ENCODE data around the gene TMEM170B. TPM values are rescaled to one million over a fixed set of nuclear protein-coding genes. Genes with fewer than 3 reads are reported as not detected.

The TMEM170B gene
- polyA plus RNA-seq, 1 donor (not counting 4 experiments of a cell fraction or from before 2014, with no cell fraction given): 0.08 TPM

DNA sequence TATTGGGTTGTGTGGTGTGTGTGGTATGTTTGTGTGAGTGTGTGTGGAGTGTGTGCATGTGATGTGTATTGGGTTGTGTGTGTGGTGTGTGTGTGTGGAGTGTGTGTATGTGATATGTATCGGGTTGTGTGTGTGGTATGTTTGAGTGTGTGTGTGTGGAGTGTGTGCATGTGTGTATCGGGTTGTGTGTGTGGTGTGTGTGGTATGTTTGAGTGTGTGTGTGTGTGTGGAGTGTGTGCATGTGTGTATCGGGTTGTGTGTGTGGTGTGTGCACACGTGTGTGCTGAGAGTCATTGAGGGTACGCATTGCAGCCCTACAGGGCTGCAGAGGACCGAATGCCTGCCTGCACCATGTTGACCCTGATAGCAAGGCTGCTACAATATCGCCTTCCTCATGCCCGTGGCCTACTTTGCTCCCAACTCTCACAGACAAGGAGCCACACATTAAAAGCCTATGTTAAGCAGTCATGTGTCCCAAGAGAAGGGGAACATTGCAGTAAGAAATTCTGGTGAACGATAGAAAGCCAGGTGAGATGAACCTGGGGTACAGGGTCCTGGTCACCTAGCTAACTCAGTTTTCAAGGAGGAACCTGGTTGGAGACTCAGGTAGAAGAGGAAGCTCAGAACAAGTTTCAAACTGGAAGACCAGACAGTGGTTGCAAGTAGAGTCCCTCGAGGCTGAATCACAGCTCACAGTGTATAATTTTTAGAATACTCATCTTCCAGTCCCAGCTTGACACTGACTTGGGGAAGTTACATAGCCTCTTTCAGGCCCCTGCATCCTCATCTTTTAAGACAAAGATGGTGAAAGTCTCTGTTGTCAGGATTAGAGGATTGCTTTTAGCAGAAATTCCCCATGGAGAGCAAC lies 45.7 kb upstream of the TMEM170B start:
- Histone ChIP-seq H4K20me1 (ENCODE audit: control insufficient read depth, extremely low read depth, insufficient read depth, low read length) (no peaks in the 10 kb centered on the region), H3K27me3 (ENCODE audit: control insufficient read depth, extremely low read depth, insufficient read depth, low read length) (peaks cover 4% of the 10 kb centered on the region), H3K4me1 (ENCODE audit: control insufficient read depth, extremely low read depth, insufficient read depth, low read length) (no peaks in the 10 kb centered on the region), H3K27ac (ENCODE audit: control insufficient read depth, insufficient read depth, low read length) (no peak overlapping the region), H3K79me2 (ENCODE audit: control insufficient read depth, insufficient read depth, low read length) (no peaks in the 10 kb centered on the region), H3K9me3 (ENCODE audit: control insufficient read depth, low read depth, low read length) (no peaks in the 10 kb centered on the region), H3K36me3 (ENCODE audit: control insufficient read depth in 2 of 2, extremely low read depth in 1 of 2, insufficient read depth in 2 of 2, low read length in 2 of 2) (no peaks in the 10 kb centered on the region), H2AFZ (ENCODE audit: control insufficient read depth, low read length) (no peak overlapping the region), H3K9ac (ENCODE audit: control insufficient read depth, extremely low read depth, insufficient read depth, low read length) (no peak overlapping the region), H3K4me3 (ENCODE audit: control insufficient read depth in 2 of 3, extremely low read depth in 1 of 3, insufficient read depth in 2 of 3, low read depth in 1 of 3, low read length in 3 of 3) (no peak overlapping the region), H3K9me1 (ENCODE audit: control insufficient read depth, extremely low read depth, insufficient read depth, low read length) (no peaks in the 10 kb centered on the region), H3K4me2 (ENCODE audit: control insufficient read depth, extremely low read depth, insufficient read depth, low read depth, low read length) (no peak overlapping the region)
- no peak for FAIRE-seq
- TF ChIP-seq, protein P1, sequence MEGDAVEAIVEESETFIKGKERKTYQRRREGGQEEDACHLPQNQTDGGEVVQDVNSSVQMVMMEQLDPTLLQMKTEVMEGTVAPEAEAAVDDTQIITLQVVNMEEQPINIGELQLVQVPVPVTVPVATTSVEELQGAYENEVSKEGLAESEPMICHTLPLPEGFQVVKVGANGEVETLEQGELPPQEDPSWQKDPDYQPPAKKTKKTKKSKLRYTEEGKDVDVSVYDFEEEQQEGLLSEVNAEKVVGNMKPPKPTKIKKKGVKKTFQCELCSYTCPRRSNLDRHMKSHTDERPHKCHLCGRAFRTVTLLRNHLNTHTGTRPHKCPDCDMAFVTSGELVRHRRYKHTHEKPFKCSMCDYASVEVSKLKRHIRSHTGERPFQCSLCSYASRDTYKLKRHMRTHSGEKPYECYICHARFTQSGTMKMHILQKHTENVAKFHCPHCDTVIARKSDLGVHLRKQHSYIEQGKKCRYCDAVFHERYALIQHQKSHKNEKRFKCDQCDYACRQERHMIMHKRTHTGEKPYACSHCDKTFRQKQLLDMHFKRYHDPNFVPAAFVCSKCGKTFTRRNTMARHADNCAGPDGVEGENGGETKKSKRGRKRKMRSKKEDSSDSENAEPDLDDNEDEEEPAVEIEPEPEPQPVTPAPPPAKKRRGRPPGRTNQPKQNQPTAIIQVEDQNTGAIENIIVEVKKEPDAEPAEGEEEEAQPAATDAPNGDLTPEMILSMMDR (optimal IDR thresholded peaks at IDR 0.05 in 1 of 3, IDR thresholded peaks at IDR 0.05 in 1 of 3, conservative IDR thresholded peaks at IDR 0.05 in 1 of 3; ENCODE audit: extremely low read depth in 1 of 3, insufficient read depth in 2 of 3, low read length in 3 of 3): no peak
- TF ChIP-seq EZH2 (IDR thresholded peaks at IDR 0.05; ENCODE audit: low read length): no peak
- dilution Hi-C loops (cut with MboI; ENCODE audit: extremely low pct_ligation_motif_present, low sequenced_read_pairs): no loop called here
- no peak for DNase-seq (ENCODE audit: low read depth, low spot score)

DNA sequence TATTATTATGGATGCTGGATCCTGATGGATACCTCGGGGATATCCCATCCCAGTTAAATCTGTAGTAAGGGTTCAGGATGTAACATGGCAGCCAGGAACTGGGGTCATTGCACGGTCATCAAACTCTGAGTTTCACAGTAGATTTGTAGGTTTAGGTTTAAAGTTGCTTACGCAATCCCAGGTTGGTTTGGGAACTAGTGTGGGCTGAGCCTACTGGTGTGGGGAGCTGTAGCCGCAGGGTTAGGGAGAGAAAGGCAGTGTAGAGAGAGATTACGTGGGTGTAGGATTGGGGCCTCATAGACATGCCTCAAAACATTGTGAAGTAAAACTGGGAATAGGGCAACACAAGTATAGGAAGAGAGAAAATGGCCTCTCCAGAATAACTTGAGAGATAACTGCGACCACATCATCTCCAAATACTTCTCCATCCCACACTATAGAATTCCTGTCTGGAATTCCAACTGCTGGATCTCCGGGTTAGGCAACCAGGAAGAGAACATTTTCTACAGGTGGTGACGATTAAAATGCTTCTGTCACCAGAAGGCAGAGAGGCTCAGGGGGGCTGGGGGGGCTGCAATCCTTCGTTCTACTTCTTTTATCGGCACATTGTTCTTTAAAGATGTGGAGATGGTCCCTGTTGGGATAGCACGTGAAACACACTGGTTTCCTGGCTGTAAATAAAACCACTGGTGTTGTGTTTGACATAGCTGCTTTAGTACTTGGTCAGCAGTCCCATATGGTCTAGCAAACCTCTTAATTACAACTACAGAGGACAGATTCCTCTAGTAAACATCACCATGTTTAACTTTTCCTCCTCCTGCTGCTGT lies 44.9 kb upstream of the TMEM170B start:
- no peak overlapping the region for H3K9ac ChIP-seq (ENCODE audit: control insufficient read depth, extremely low read depth, insufficient read depth, low read length)

More for the DNA sequence above, 44.9 kb upstream of the TMEM170B start:
- Histone ChIP-seq H3K36me3 (ENCODE audit: control insufficient read depth in 2 of 2, extremely low read depth in 1 of 2, insufficient read depth in 2 of 2, low read length in 2 of 2) (no peaks in the 10 kb centered on the region), H3K79me2 (ENCODE audit: control insufficient read depth, insufficient read depth, low read length) (no peaks in the 10 kb centered on the region), H3K9me1 (ENCODE audit: control insufficient read depth, extremely low read depth, insufficient read depth, low read length) (no peaks in the 10 kb centered on the region), H3K27me3 (ENCODE audit: control insufficient read depth, extremely low read depth, insufficient read depth, low read length) (peaks cover 2% of the 10 kb centered on the region), H4K20me1 (ENCODE audit: control insufficient read depth, extremely low read depth, insufficient read depth, low read length) (no peaks in the 10 kb centered on the region), H3K4me1 (ENCODE audit: control insufficient read depth, extremely low read depth, insufficient read depth, low read length) (no peaks in the 10 kb centered on the region), H2AFZ (ENCODE audit: control insufficient read depth, low read length) (no peak overlapping the region), H3K4me3 (ENCODE audit: control insufficient read depth in 2 of 3, extremely low read depth in 1 of 3, insufficient read depth in 2 of 3, low read depth in 1 of 3, low read length in 3 of 3) (no peak overlapping the region), H3K9me3 (ENCODE audit: control insufficient read depth, low read depth, low read length) (no peaks in the 10 kb centered on the region), H3K4me2 (ENCODE audit: control insufficient read depth, extremely low read depth, insufficient read depth, low read depth, low read length) (no peak overlapping the region), H3K27ac (ENCODE audit: control insufficient read depth, insufficient read depth, low read length) (no peak overlapping the region)
- no peak for TF ChIP-seq EZH2 (IDR thresholded peaks at IDR 0.05; ENCODE audit: low read length)
- TF ChIP-seq, protein P1 (optimal IDR thresholded peaks at IDR 0.05 in 1 of 3, IDR thresholded peaks at IDR 0.05 in 1 of 3, conservative IDR thresholded peaks at IDR 0.05 in 1 of 3; ENCODE audit: extremely low read depth in 1 of 3, insufficient read depth in 2 of 3, low read length in 3 of 3): no peak
- no peak for FAIRE-seq
- DNase-seq (ENCODE audit: low read depth, low spot score): no peak
- dilution Hi-C loops (cut with MboI; ENCODE audit: extremely low pct_ligation_motif_present, low sequenced_read_pairs): no loop called here
